Ascending aorta (tissue), 2 donors: ENCODE data around the gene ITGB7. TPM values are rescaled to one million over a fixed set of nuclear protein-coding genes. Genes with fewer than 3 reads are reported as not detected.

ENCODE experiments used
- DNase-seq, 2 donors: peaks; one replicate each; pipeline ENCODE4 v3.0.0-alpha.2; 2019; ENCODE audit warnings: low spot score in 2 of 2
- H3K27ac ChIP-seq, 2 donors: fragments of 200-600 bp; sonication (generic); one replicate each; pipeline ENCODE4 v1.5.1; 2016 to 2017; ENCODE audit warnings: mild to moderate bottlenecking in 1 of 2
- H3K27me3 ChIP-seq: fragments of 200-600 bp; sonication (generic); one replicate; pipeline ENCODE4 v1.5.1; 2017
- H3K36me3 ChIP-seq, 2 donors: fragments of 200-600 bp; sonication (generic); one replicate each; pipeline ENCODE4 v1.5.1; 2016
- H3K4me1 ChIP-seq, 2 donors: fragments of 200-600 bp; sonication (generic); one replicate each; pipeline ENCODE4 v1.5.1; 2016 to 2017; ENCODE audit warnings: mild to moderate bottlenecking in 1 of 2
- H3K4me3 ChIP-seq, 2 donors: fragments of 200-600 bp; sonication (generic); one replicate each; pipeline ENCODE4 v1.5.1; 2016 to 2017; ENCODE audit warnings: mild to moderate bottlenecking in 1 of 2
- H3K9me3 ChIP-seq, 2 donors: fragments of 200-600 bp; sonication (generic); one replicate each; pipeline ENCODE4 v1.5.1; 2016
- intact Hi-C: fragments of 100-400 bp; cut with DNase I; formaldehyde crosslinking; loops from one replicate; pipeline ENCODE4 v1.15.1; 2023
- total RNA-seq: library from RNA; depleted of rRNA; stranded (reverse); fragments of >200 nt; gene quantifications from one replicate; pipeline ENCODE4 v1.1.0, GENCODE V29; 2016
- TF ChIP-seq, protein P1 (sequence below), 3 experiments: fragments of 200-600 bp in 2 of 3; fragments of 450-650 bp in 1 of 3; sonication (generic) in 2 of 3; IDR thresholded peaks; one replicate each; pipeline ENCODE4 v1.5.1; 2016 to 2019; ENCODE audit warnings: antibody characterized with exemption in 3 of 3, mild to moderate bottlenecking in 1 of 3, moderate library complexity in 1 of 3

The ITGB7 gene
- total RNA-seq, 1 donor from 2014 or later, result 1.6 TPM

DNA sequence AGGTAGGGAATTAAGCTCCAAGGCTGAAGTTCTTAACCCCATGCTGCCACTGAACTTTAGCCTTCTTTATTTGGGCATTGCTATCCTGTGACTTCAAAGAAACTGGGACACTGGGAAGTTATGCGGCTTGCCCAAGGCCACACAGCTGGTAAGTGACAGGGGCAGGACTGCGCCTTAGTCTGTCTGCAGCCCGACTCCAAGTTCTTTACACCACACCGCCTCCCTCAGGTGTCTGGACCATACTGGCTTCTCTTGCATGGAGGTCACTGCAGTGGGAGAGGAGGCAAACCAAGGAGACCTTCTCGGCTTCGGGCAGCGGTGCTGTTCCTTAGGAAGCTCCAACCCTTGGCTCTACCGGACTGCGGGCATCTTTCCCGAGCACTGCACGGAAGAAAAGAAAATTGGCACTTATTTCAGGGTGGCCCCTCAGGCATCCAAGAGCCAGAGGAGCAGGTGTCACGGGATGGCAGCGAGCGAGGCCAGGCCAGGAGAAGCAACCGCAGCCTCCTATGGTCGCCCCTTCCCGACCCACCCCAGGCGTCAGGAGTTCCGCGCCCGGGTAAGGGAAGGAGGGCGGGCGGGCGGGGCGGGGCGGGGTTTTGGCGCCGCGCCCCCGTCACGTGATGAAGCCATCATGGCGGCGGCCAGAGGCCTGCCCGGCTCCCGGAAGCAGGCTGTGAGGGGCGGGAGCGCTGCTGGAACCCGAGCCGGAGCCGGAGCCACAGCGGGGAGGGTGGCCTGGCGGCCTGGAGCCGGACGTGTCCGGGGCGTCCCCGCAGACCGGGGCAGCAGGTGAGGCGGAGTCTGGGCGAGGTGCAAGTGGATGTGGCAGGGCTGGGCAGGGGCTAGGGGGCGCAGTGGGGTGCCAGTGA, 44.7 kb upstream of the ITGB7 start:
- H3K27ac ChIP-seq, result peak overlapping the region; percentile 79 to 91
- TF ChIP-seq, protein P1, sequence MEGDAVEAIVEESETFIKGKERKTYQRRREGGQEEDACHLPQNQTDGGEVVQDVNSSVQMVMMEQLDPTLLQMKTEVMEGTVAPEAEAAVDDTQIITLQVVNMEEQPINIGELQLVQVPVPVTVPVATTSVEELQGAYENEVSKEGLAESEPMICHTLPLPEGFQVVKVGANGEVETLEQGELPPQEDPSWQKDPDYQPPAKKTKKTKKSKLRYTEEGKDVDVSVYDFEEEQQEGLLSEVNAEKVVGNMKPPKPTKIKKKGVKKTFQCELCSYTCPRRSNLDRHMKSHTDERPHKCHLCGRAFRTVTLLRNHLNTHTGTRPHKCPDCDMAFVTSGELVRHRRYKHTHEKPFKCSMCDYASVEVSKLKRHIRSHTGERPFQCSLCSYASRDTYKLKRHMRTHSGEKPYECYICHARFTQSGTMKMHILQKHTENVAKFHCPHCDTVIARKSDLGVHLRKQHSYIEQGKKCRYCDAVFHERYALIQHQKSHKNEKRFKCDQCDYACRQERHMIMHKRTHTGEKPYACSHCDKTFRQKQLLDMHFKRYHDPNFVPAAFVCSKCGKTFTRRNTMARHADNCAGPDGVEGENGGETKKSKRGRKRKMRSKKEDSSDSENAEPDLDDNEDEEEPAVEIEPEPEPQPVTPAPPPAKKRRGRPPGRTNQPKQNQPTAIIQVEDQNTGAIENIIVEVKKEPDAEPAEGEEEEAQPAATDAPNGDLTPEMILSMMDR (IDR thresholded peaks at IDR 0.05), result peak; percentile 23 to 64 (median 55)
- peak overlapping the region; percentile 72 to 93 for H3K4me3 ChIP-seq
- peaks cover 0 to 24% of the 10 kb centered on the region in 2 donors for H3K4me1 ChIP-seq
- peak; percentile 25 to 87 for DNase-seq
- intact Hi-C loops, result loop anchor here (1.0 kb wide), 2 partner anchors 19 to 38 kb away; partner anchors contain the start of gene RARG
- H3K36me3 ChIP-seq, result peaks cover 9 to 23% of the 10 kb centered on the region in 2 donors
- H3K9me3 ChIP-seq, result no peaks in the 10 kb centered on the region
- H3K27me3 ChIP-seq, result no peaks in the 10 kb centered on the region

DNA sequence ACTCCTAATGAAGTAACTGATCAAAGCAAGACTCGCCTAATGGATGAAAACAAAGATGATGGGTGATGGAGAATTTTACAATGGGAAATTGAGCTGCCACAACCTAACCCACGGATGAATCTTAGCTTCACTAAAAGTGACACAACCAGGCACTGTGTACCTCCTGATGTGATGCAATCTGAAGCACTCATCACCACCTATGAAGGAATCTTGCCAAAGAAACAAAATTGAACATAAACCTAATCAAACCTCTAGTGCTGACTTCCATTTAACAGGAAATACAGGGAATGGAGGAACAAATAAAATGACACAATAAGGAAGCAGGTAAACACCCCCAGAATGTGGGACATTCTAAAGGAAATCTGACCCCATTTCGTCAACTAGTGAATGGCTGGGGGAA, 38.2 kb upstream of the ITGB7 start:
- intact Hi-C loops, result no loop called here
- TF ChIP-seq, protein P1 (IDR thresholded peaks at IDR 0.05), result no peak
- no peak overlapping the region for H3K27ac ChIP-seq
- H3K9me3 ChIP-seq, result no peaks in the 10 kb centered on the region
- H3K27me3 ChIP-seq, result no peaks in the 10 kb centered on the region
- no peaks in the 10 kb centered on the region for H3K4me1 ChIP-seq
- H3K36me3 ChIP-seq, result no peaks in the 10 kb centered on the region
- no peak overlapping the region for H3K4me3 ChIP-seq
- no peak for DNase-seq

DNA sequence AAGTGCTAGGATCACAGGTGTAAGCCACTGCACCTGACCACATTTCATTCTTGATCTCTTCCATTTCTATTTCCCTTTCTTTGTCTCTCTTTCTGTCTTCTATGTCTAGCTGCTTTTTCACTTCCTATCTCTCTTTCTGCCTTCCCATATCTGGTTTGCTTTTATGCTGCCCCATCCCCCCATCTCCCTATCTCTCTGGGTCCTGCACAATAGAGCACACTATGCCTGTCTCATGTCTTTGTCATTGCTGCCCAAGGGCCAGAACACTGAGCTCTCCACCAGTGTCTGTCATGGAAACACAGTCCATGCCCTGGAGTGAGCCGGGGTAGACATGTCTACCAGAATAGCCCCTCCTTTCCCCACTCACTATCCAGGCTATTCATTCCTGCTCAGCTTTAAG, 37.3 kb upstream of the ITGB7 start:
- no peak for DNase-seq
- H3K4me1 ChIP-seq, result no peaks in the 10 kb centered on the region
- no peak overlapping the region for H3K27ac ChIP-seq
- H3K27me3 ChIP-seq, result no peaks in the 10 kb centered on the region
- intact Hi-C loops, result no loop called here
- H3K9me3 ChIP-seq, result no peaks in the 10 kb centered on the region
- H3K36me3 ChIP-seq, result no peaks in the 10 kb centered on the region
- TF ChIP-seq, protein P1 (IDR thresholded peaks at IDR 0.05), result no peak
- H3K4me3 ChIP-seq, result no peak overlapping the region

DNA sequence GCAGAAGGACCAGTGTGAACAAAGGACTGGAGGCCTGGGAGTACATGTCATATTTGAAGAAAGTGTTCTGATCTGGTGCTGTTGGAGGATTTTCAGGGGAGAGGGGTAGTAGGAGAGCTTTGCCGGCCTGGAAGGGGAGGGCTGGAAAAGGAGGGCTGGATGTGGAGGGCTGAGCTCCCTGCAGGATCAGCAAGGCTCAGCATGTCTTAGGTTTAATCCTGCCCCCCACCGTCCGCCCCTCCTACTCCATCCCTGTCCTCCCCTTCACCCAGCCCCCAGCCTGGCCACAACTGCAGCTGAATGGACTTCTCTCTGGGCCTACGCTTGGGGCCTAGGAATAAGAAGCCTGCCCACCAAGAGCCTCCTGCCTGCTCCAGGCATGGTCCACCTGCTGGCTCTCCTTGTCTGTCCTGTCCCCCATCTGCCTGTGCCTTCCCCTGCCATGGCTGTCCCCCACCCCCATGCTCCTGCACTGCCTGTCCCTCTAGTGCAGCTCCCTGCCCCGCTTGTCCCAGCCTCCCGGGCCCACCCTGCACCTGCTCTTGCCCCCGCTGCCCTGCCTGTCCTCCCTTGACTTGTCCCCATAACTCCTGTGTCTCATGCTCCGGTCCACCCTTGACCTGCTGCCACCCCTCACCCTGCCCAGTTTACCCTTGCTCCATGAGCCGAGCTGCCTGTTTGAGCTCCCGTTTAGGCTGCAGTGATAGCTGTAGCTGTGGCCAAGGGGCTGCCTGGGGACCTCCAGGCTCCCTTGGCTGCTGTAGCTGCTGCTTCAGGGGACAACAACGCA, 34.8 kb upstream of the ITGB7 start:
- Histone ChIP-seq H3K4me3 (no peak overlapping the region), H3K9me3 (no peaks in the 10 kb centered on the region), H3K27me3 (no peaks in the 10 kb centered on the region), H3K36me3 (no peaks in the 10 kb centered on the region), H3K4me1 (no peaks in the 10 kb centered on the region), H3K27ac (no peak overlapping the region)
- DNase-seq, result no peak
- intact Hi-C loops, result no loop called here
- TF ChIP-seq, protein P1 (IDR thresholded peaks at IDR 0.05), result no peak

DNA sequence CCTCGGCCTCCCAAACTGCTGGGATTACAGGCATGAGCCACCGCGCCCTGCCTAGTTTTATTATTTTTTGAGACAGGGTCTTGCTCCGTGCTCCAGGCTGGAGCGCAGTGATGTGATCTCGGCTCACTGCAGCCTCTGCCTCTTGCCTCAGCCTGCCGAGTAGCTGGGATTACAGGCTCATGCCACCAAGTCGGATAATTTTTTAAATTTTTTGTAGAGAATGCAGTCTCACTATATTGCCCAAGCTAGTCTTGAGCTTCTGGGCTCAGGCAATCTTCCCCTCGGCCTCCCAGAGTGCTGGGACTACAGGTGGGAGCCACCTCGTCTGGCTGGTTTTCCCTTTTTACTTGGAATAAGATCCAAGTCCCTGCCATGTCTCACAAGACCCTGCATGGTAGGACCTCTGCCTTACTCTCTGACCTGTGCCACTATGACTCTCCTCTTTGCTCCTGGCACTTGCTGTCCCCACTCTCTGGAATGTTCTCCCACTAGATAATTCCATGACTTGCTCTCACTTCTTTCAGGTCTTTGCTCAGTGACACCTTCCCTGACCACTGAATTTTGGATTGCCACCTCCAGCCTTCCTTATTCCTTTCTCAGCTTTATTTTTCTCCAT, 32.7 kb upstream of the ITGB7 start:
- TF ChIP-seq, protein P1 (IDR thresholded peaks at IDR 0.05), result no peak
- Histone ChIP-seq H3K4me1 (no peaks in the 10 kb centered on the region), H3K4me3 (no peak overlapping the region), H3K36me3 (no peaks in the 10 kb centered on the region), H3K27ac (no peak overlapping the region), H3K9me3 (no peaks in the 10 kb centered on the region), H3K27me3 (no peaks in the 10 kb centered on the region)
- intact Hi-C loops, result no loop called here
- DNase-seq, result no peak
